Spleen (tissue), 11 donors: ENCODE data around the gene PCGF3. TPM values are rescaled to one million over a fixed set of nuclear protein-coding genes. Genes with fewer than 3 reads are reported as not detected.
"Not testable (repeated sequence)": the region's sequence is repeated elsewhere in the genome, so short reads cannot be mapped to it uniquely, and the experiment has no call there.

Source experiments
- DNase-seq: peaks from one replicate; pipeline ENCODE4 v3.0.0-alpha.2; 2020
- H3K27ac ChIP-seq, 8 donors: fragments of 200-600 bp; sonication (generic) in 7 of 8; 1 replicate in 4 of 8; 2 replicates in 4 of 8; pipeline versions ENCODE4 v1.5.0 to v1.8.0; 2016 to 2021; ENCODE audit warnings: inconsistent platforms in 4 of 8, mild to moderate bottlenecking in 4 of 8, moderate library complexity in 1 of 8
- H3K27me3 ChIP-seq, 7 donors: fragments of 200-600 bp; sonication (generic) in 6 of 7; replicated peaks in 1 of 7; 1 replicate in 4 of 7; 2 replicates in 3 of 7; pipeline versions ENCODE4 v1.5.0 to v1.8.0; 2016 to 2021; ENCODE audit warnings: inconsistent platforms in 3 of 7, mild to moderate bottlenecking in 1 of 7
- H3K36me3 ChIP-seq, 6 donors: fragments of 200-600 bp; sonication (generic) in 5 of 6; 1 replicate in 4 of 6; 2 replicates in 2 of 6; pipeline versions ENCODE4 v1.5.0 to v1.8.0; 2016 to 2021; ENCODE audit warnings: inconsistent platforms in 2 of 6
- H3K4me1 ChIP-seq, 6 donors: fragments of 200-600 bp; sonication (generic) in 5 of 6; 1 replicate in 3 of 6; 2 replicates in 3 of 6; pipeline versions ENCODE4 v1.5.0 to v1.8.0; 2016 to 2021; ENCODE audit warnings: inconsistent platforms in 3 of 6
- H3K4me3 ChIP-seq, 8 donors: fragments of 200-600 bp; sonication (generic) in 7 of 8; 1 replicate in 4 of 8; 2 replicates in 4 of 8; pipeline versions ENCODE4 v1.5.0 to v1.8.0; 2016 to 2021; ENCODE audit warnings: inconsistent platforms in 4 of 8, mild to moderate bottlenecking in 4 of 8, moderate library complexity in 2 of 8
- H3K9me3 ChIP-seq, 8 donors: fragments of 200-600 bp; sonication (generic) in 7 of 8; 1 replicate in 4 of 8; 2 replicates in 4 of 8; pipeline versions ENCODE4 v1.5.0 to v1.8.0; 2016 to 2021; ENCODE audit warnings: inconsistent platforms in 4 of 8
- POLR2A ChIP-seq, 3 donors: fragments of 450-650 bp; IDR thresholded peaks; one replicate each; pipeline ENCODE4 v1.5.1; 2017; ENCODE audit warnings: antibody characterized with exemption in 3 of 3, mild to moderate bottlenecking in 1 of 3
- POLR2AphosphoS5 ChIP-seq, 3 donors: sonication (generic); formaldehyde crosslinking; IDR thresholded peaks; one replicate each; pipeline ENCODE4 v1.5.1; 2017; ENCODE audit warnings: antibody characterized with exemption in 3 of 3
- WGBS, 5 donors: extraction: QIAGEN DNeasy Blood & Tissue Kit in 3 of 5; methylation state at CpG; one replicate each; pipeline versions ENCODE4 v1.1.5 to v1.1.7; 2013 to 2018; 5-methylcytosine and 5-hydroxymethylcytosine counted together
- intact Hi-C: fragments of 100-400 bp; cut with DNase I; formaldehyde crosslinking; loops from one replicate; pipeline ENCODE4 v1.15.0; 2023; ENCODE audit warnings: low total_unique reads
- polyA plus RNA-seq, 3 donors: library from polyadenylated mRNA; stranded (reverse); fragments of 200-250 nt; gene quantifications; one replicate each; pipeline ENCODE4 v1.2.1, GENCODE V29; 2013
- total RNA-seq, 7 donors: library from RNA; depleted of rRNA in 3 of 7; stranded (reverse); fragments of >200 nt in 3 of 7; fragmentation: NEBNext Ultra II Directional in 4 of 7; extraction: Animal tissue kit (Norgen Biotek cat#: 25700) in 4 of 7; gene quantifications; one replicate each; pipeline versions ENCODE4 v1.1.0 to v1.2.1, GENCODE V29; 2016 to 2021
- TF ChIP-seq, protein P1 (sequence below), 11 experiments: fragments of 200-600 bp in 7 of 11; fragments of 450-650 bp in 4 of 11; sonication (generic) in 4 of 11; IDR thresholded peaks in 8 of 11; conservative IDR thresholded peaks in 3 of 11; 1 replicate in 7 of 11; 2 replicates in 4 of 11; pipeline versions ENCODE4 v1.4.0 to v1.8.0; 2016 to 2021; ENCODE audit warnings: antibody characterized with exemption in 11 of 11, inconsistent platforms in 4 of 11, mild to moderate bottlenecking in 1 of 11
- donor health status: healthy with polysubstance abuse.
- donor health status: DM: no; HTN: no; CAD: no; lungs with moderate emphysema.
- donor health status: DM: no; HTN: no; CAD: no.
- donor health status: Bipolar disorder and iron deficiency.
- donor health status: healthy.
- donor health status: DM: no; HTN: no; CAD: no.
- donor health status: DM: yes; HTN: yes; CAD: no.

Gene PCGF3
- total and polyA plus RNA-seq, 10 donors, result 29.7 to 102 (median 69.4) TPM

DNA sequence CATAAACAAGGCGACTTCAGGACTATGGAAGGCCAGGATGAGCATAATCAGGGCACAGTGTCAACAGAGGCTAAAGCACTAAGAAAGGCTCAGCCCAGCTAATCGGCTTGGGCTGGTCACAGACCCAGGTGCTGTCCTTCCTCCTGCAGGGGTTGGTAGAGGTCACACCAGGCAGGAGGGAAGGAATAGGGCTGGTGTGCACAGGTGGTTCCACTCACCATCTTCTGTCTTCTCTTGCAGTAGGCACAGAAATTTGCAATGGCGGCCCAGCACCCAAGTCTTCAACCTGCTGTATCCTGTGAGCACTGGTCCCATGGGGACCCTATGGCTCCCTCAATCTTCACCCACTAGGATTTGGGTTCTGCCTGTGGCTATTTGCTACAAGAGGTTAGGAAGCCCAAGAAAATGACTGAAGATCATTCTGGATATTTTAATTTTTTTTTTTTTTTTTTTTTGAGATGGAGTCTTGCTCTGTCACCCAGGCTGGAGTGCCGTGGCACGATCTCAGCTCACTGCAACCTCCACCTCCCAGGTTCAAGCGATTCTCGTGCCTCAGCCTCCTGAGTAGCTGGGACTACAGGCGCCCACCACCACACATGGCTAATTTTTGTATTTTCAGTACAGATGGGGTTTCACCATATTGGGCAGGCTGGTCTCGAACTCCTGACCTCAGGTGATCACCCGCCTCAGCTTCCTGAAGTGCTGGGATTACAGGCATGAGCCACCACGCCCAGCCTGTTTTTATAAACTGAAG is 35.6 kb upstream of the PCGF3 start:
- intact Hi-C loops, H3K27me3 ChIP-seq, H3K27ac ChIP-seq, H3K9me3 ChIP-seq, H3K4me3 ChIP-seq: not testable (repeated sequence)
- 93 to 97% (median 95%) methylated on average over 11 of the region's 11 CpGs for WGBS, 5 donors
- Histone ChIP-seq H3K4me1 (peaks cover 10 to 25% (median 18%) of the 10 kb centered on the region in 6 donors), H3K36me3 (peaks cover 0 to 34% (median 26%) of the 10 kb centered on the region in 6 donors)
- peak; percentile 61 for DNase-seq
- TF ChIP-seq POLR2AphosphoS5 (IDR thresholded peaks at IDR 0.05), result peak in 2 of 3 donors; percentile 22 to 32

DNA sequence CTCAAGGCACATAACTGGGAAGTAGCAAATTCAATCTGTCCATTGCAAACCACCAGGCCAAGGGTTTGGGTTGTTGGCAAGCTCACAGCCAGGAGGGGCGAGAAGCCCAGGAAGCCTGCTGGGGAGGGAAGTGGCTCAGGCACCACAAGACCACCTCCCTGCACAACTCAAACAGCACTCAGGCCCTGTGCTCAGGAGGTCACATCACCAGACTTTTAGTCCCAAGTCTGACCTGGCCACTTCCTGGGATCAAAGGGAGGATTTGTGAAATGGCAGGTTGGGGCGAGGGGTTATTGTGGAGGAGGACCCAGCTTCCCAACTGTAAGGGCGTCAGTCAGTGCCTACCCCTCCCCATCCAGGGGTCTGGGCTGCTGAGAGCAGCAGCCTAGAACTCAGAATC is 33.9 kb upstream of the PCGF3 start:
- H3K27ac ChIP-seq, result no peak overlapping the region
- 72 to 100% (median 93%) methylated on average over 2 to 3 of the region's 3 CpGs for WGBS, 5 donors
- intact Hi-C loops, result no loop called here
- peaks cover 19 to 35% (median 32%) of the 10 kb centered on the region in 6 donors for H3K4me1 ChIP-seq
- no peaks in the 10 kb centered on the region for H3K27me3 ChIP-seq
- peaks cover 0 to 34% (median 26%) of the 10 kb centered on the region in 6 donors for H3K36me3 ChIP-seq
- peak; percentile 69 for DNase-seq
- TF ChIP-seq POLR2A (IDR thresholded peaks at IDR 0.05) (no peak), POLR2AphosphoS5 (IDR thresholded peaks at IDR 0.05) (no peak)
- TF ChIP-seq, protein P1, sequence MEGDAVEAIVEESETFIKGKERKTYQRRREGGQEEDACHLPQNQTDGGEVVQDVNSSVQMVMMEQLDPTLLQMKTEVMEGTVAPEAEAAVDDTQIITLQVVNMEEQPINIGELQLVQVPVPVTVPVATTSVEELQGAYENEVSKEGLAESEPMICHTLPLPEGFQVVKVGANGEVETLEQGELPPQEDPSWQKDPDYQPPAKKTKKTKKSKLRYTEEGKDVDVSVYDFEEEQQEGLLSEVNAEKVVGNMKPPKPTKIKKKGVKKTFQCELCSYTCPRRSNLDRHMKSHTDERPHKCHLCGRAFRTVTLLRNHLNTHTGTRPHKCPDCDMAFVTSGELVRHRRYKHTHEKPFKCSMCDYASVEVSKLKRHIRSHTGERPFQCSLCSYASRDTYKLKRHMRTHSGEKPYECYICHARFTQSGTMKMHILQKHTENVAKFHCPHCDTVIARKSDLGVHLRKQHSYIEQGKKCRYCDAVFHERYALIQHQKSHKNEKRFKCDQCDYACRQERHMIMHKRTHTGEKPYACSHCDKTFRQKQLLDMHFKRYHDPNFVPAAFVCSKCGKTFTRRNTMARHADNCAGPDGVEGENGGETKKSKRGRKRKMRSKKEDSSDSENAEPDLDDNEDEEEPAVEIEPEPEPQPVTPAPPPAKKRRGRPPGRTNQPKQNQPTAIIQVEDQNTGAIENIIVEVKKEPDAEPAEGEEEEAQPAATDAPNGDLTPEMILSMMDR (IDR thresholded peaks at IDR 0.05 in 8 of 11, conservative IDR thresholded peaks at IDR 0.05 in 3 of 11), result no peak
- no peaks in the 10 kb centered on the region for H3K9me3 ChIP-seq
- H3K4me3 ChIP-seq, result no peak overlapping the region

DNA sequence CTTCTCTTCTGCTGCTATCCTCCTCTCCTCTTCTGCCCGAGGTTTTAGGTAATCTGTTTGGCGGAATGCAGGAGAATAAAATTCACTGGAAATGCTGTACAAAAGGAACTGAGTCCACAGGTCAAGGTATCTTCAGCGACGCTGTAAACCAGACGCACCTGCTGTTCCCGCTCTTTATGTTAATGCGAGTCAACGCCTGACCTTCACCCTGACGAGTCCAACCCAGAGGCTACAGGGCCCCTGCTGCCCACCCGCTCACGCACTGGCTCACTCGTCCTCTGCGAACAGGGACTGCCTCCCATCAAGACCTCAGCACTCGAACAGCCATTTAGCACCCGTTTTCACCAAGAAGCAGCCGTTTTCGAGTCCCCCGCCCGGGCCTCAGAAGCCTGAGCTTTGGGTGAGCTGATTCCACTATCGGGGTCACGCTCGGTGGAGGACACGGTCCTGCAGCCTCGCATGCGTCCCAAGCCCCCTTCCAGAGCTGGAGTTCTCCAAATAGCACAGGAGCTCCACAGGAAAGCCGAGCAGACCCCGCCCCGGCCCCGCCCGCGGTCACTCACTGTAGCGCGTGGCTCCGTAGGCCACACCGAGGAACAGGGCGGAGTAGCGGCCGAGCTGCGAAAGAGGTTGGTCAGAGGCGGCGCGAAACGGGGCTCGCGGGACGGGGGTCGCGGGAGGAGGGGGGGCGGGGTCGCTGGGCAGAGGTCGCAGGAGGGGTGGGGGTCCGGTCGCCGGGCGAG is 32.1 kb upstream of the PCGF3 start:
- 11 to 22% (median 12%) methylated on average over 23 to 55 of the region's 55 CpGs for WGBS, 5 donors
- DNase-seq, result peak; percentile 93
- peaks cover 0 to 34% (median 26%) of the 10 kb centered on the region in 6 donors for H3K36me3 ChIP-seq
- intact Hi-C loops, result no loop called here
- H3K27me3 ChIP-seq, result no peaks in the 10 kb centered on the region
- H3K4me1 ChIP-seq, result peaks cover 19 to 45% (median 36%) of the 10 kb centered on the region in 6 donors
- H3K27ac ChIP-seq, result peak overlapping the region; percentile 66 to 98 (median 97)
- TF ChIP-seq POLR2A (IDR thresholded peaks at IDR 0.05) (no peak), POLR2AphosphoS5 (IDR thresholded peaks at IDR 0.05) (peak in 1 of 3 donors; percentile 2)
- TF ChIP-seq, protein P1 (IDR thresholded peaks at IDR 0.05 in 8 of 11, conservative IDR thresholded peaks at IDR 0.05 in 3 of 11), result no peak
- no peaks in the 10 kb centered on the region for H3K9me3 ChIP-seq
- peak overlapping the region; percentile 55 to 89 (median 81) for H3K4me3 ChIP-seq

DNA sequence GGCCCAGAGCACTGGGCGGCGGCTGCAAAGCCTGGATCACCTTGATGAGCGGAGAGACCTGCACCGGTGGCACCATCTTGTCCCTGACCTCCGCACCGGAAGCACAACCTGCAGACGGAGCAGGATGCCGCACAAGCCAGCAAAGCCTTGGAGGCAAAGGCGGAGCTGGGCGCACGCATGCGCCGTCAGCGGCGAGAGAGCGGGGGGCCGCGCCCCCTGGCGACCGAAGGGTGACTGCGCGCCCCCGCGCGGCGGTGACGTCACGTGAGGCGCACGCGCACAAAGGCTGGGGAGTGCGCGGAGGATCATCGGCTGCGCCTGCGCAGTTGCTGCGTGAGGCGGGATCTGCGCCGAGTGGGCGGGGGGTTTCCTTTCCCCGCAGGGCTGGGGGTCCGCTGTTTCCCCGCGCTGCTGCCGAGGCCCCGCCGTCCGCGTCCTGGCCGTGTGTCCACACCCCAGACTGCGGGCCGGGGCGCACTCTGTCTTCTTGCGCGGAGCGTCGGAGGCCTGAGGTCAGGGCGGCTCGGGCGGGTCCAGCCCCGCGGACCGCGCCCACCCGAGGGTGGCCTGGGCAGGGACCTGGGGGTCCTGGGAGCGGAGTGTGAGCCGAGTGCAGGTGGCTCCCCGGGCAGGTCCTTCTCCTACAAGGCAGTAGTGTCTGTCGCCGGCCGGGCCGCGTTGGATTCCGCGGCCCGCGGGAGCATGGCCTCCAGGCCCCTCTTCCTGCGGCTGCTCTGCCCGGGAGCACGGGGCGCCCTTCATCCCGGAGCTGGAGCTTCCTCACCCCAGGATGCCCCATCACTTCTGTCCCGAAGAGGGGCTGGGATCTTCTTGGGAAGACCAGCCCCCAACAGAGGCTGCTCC is 31.2 kb upstream of the PCGF3 start, which contains the start of the genes ATP5ME and MYL5:
ATP5ME (minus strand) TSS at position 105 of the 864 bp plus-strand sequence; CDS start at position 76, 29 bp downstream.
MYL5 (plus strand) TSS at position 371 of the 864 bp plus-strand sequence. CDS start 3,485 bp downstream, outside the sequence.
- H3K4me1 ChIP-seq, result peaks cover 19 to 45% (median 36%) of the 10 kb centered on the region in 6 donors
- H3K4me3 ChIP-seq, result peak within 1 kb of the TSS; percentile 55 to 89 (median 81)
- WGBS, 5 donors, result 0 to 1% (median 0%) methylated on average over 23 to 84 of the region's 84 CpGs
- TF ChIP-seq POLR2AphosphoS5 (IDR thresholded peaks at IDR 0.05) (peak; percentile 95 to 97 (median 96)), POLR2A (IDR thresholded peaks at IDR 0.05) (peak; percentile 39 to 61 (median 46))
- TF ChIP-seq, protein P1 (IDR thresholded peaks at IDR 0.05 in 8 of 11, conservative IDR thresholded peaks at IDR 0.05 in 3 of 11), result peak; percentile 95 to 99 (median 98)
- peak; percentile 100 for DNase-seq
- H3K36me3 ChIP-seq, result peaks cover 0 to 34% (median 26%) of the 10 kb centered on the region in 6 donors
- intact Hi-C loops, result no loop called here
- H3K27me3 ChIP-seq, result no peaks in the 10 kb centered on the region
- peak within 1 kb of the TSS; percentile 93 to 99 (median 97) for H3K27ac ChIP-seq
- no peaks in the 10 kb centered on the region for H3K9me3 ChIP-seq
